GM23338 (cell line): ENCODE measurements around the gene ZHX3. TPM values are rescaled to one million over a fixed set of nuclear protein-coding genes. Genes with fewer than 3 reads are reported as not detected.

Source experiments
- ATAC-seq: fragments of 200-7000 bp; cut with Tn5 transposase; 3 replicates; pipeline ENCODE4 v1.9.1; 2020
- DNase-seq: peaks from one replicate; pipeline ENCODE4 v3.0.0-alpha.2; 2015; ENCODE audit warnings: low spot score
- H2AFZ ChIP-seq: fragments of 200-600 bp; sonication (generic); 2 replicates; pipeline ENCODE4 v1.8.0; 2016; ENCODE audit warnings: antibody characterized with exemption, mild to moderate bottlenecking, moderate library complexity
- H3F3A ChIP-seq: fragments of 200-600 bp; sonication (generic); replicated peaks from 2 replicates; pipeline ENCODE4 v1.8.0; 2017; ENCODE audit warnings: antibody characterized with exemption, mixed run types, low read depth
- H3K27ac ChIP-seq: fragments of 200-600 bp; sonication (generic); 2 replicates; pipeline ENCODE4 v1.6.1; 2016; ENCODE audit warnings: low read depth
- H3K27me3 ChIP-seq: fragments of 200-600 bp; sonication (generic); 2 replicates; pipeline ENCODE4 v1.8.0; 2016; ENCODE audit warnings: mild to moderate bottlenecking, mixed run types, moderate library complexity; ENCODE audit not compliant: insufficient read depth
- H3K36me3 ChIP-seq: fragments of 200-600 bp; sonication (generic); 2 replicates; pipeline ENCODE4 v1.8.0; 2016; ENCODE audit warnings: mild to moderate bottlenecking; ENCODE audit not compliant: insufficient read depth
- H3K4me1 ChIP-seq: fragments of 200-600 bp; sonication (generic); 2 replicates; pipeline ENCODE4 v1.8.0; 2016; ENCODE audit warnings: mild to moderate bottlenecking, moderate library complexity; ENCODE audit not compliant: insufficient read depth
- H3K4me2 ChIP-seq: fragments of 200-600 bp; sonication (generic); 2 replicates; pipeline ENCODE4 v1.7.1; 2017; ENCODE audit warnings: mixed run types
- H3K4me3 ChIP-seq: fragments of 200-600 bp; sonication (generic); 2 replicates; pipeline ENCODE4 v1.6.1; 2016; ENCODE audit warnings: mixed run types
- H3K79me2 ChIP-seq: fragments of 200-600 bp; sonication (generic); replicated peaks from 2 replicates; pipeline ENCODE4 v1.8.0; 2017; ENCODE audit warnings: mild to moderate bottlenecking; ENCODE audit not compliant: insufficient read depth
- H3K9me2 ChIP-seq: fragments of 200-600 bp; sonication (generic); 2 replicates; pipeline ENCODE4 v1.8.0; 2017; ENCODE audit not compliant: insufficient read depth
- H4K20me1 ChIP-seq: fragments of 200-600 bp; sonication (generic); replicated peaks from 2 replicates; pipeline ENCODE4 v1.8.0; 2017; ENCODE audit warnings: mild to moderate bottlenecking; ENCODE audit not compliant: insufficient read depth
- H3K27ac Mint-ChIP-seq: 2 replicates; pipeline ENCODE4 v1.8.0; 2020; ENCODE audit warnings: inconsistent platforms, mild to moderate bottlenecking, moderate library complexity, mixed read lengths
- H3K27me3 Mint-ChIP-seq: 3 replicates; pipeline ENCODE4 v1.8.0; 2022; ENCODE audit warnings: low read depth, mild to moderate bottlenecking, moderate library complexity, mixed read lengths, inconsistent platforms; ENCODE audit not compliant: insufficient read depth, poor library complexity
- H3K36me3 Mint-ChIP-seq: 3 replicates; pipeline ENCODE4 v1.8.0; 2021; ENCODE audit warnings: low read depth, mild to moderate bottlenecking, inconsistent platforms, moderate library complexity, mixed read lengths
- H3K4me1 Mint-ChIP-seq: 3 replicates; pipeline ENCODE4 v1.8.0; 2020; ENCODE audit warnings: mild to moderate bottlenecking, inconsistent platforms, mixed read lengths
- H3K4me3 Mint-ChIP-seq: 3 replicates; pipeline ENCODE4 v1.8.0; 2021; ENCODE audit warnings: moderate library complexity, mild to moderate bottlenecking, inconsistent platforms, mixed read lengths
- H3K9me3 Mint-ChIP-seq: 3 replicates; pipeline ENCODE4 v1.8.0; 2020; ENCODE audit warnings: moderate library complexity, mild to moderate bottlenecking, inconsistent platforms, mixed read lengths
- CREB1 ChIP-seq: fragments of 250-450 bp; sonication (Bioruptor Pico); IDR thresholded peaks from 2 replicates; pipeline ENCODE4 v1.5.0; 2020; ENCODE audit warnings: low read depth, mild to moderate bottlenecking, moderate library complexity
- CTCF ChIP-seq, 2 experiments: fragments of 200-600 bp in 1 of 2; sonication (generic) in 1 of 2; conservative IDR thresholded peaks; 2 replicates each; pipeline versions ENCODE4 v1.5.1 to v1.6.1; 2016 to 2017; ENCODE audit warnings: antibody characterized with exemption in 2 of 2, low read depth in 2 of 2, mild to moderate bottlenecking in 2 of 2, moderate library complexity in 1 of 2
- EZH2 ChIP-seq: fragments of 200-600 bp; sonication (generic); IDR thresholded peaks from one replicate; pipeline ENCODE4 v1.8.0; 2017; ENCODE audit warnings: antibody characterized with exemption, mild to moderate bottlenecking, low read depth; ENCODE audit not compliant: unreplicated experiment
- EZH2phosphoT487 ChIP-seq: fragments of 200-600 bp; sonication (generic); IDR thresholded peaks from one replicate; pipeline ENCODE4 v1.8.1; 2018; ENCODE audit warnings: antibody characterized with exemption; ENCODE audit not compliant: unreplicated experiment
- JUNB ChIP-seq: IDR thresholded peaks from one replicate; pipeline ENCODE4 v1.6.1; 2016; ENCODE audit warnings: antibody characterized with exemption; ENCODE audit not compliant: unreplicated experiment
- NANOG ChIP-seq: IDR thresholded peaks from 2 replicates; pipeline ENCODE4 v1.6.1; 2016; ENCODE audit warnings: antibody characterized with exemption, borderline replicate concordance
- POLR2AphosphoS5 ChIP-seq: IDR thresholded peaks from 2 replicates; pipeline ENCODE4 v1.6.1; 2016; ENCODE audit warnings: antibody characterized with exemption, low read depth
- REST ChIP-seq: IDR thresholded peaks from one replicate; pipeline ENCODE4 v1.6.1; 2018; ENCODE audit warnings: antibody characterized with exemption; ENCODE audit not compliant: unreplicated experiment
- STAT1 ChIP-seq: IDR thresholded peaks from one replicate; pipeline ENCODE4 v1.6.1; 2016; ENCODE audit warnings: antibody characterized with exemption; ENCODE audit not compliant: unreplicated experiment
- ZNF114 ChIP-seq: fragments of 250-450 bp; sonication (Bioruptor Pico); IDR thresholded peaks from 2 replicates; pipeline ENCODE4 v1.5.0; 2020; ENCODE audit warnings: mild to moderate bottlenecking, moderate library complexity
- ZNF331 ChIP-seq: fragments of 250-450 bp; sonication (Bioruptor Pico); IDR thresholded peaks from 2 replicates; pipeline ENCODE4 v1.5.0; 2020; ENCODE audit warnings: low read depth, mild to moderate bottlenecking, moderate library complexity
- polyA plus RNA-seq: library from polyadenylated mRNA; unstranded; fragments of >200 nt; fragmentation: Nextera tagmentation; extraction: Ambion mirVana; gene quantifications from 2 replicates; pipeline ENCODE4 v1.2.1, GENCODE V29; 2016
- total RNA-seq: library from RNA; depleted of rRNA; stranded (reverse); fragments of >200 nt; shearing (Covaris generic); gene quantifications from 2 replicates; pipeline ENCODE4 v1.2.3, GENCODE V29; 2014
- TF ChIP-seq, protein P1 (sequence below): IDR thresholded peaks from 2 replicates; pipeline ENCODE4 v1.6.1; 2016; ENCODE audit warnings: antibody characterized with exemption

Gene ZHX3
- total and polyA plus RNA-seq, 2 experiments from 2014 or later: 1.7 to 2.8 TPM

DNA sequence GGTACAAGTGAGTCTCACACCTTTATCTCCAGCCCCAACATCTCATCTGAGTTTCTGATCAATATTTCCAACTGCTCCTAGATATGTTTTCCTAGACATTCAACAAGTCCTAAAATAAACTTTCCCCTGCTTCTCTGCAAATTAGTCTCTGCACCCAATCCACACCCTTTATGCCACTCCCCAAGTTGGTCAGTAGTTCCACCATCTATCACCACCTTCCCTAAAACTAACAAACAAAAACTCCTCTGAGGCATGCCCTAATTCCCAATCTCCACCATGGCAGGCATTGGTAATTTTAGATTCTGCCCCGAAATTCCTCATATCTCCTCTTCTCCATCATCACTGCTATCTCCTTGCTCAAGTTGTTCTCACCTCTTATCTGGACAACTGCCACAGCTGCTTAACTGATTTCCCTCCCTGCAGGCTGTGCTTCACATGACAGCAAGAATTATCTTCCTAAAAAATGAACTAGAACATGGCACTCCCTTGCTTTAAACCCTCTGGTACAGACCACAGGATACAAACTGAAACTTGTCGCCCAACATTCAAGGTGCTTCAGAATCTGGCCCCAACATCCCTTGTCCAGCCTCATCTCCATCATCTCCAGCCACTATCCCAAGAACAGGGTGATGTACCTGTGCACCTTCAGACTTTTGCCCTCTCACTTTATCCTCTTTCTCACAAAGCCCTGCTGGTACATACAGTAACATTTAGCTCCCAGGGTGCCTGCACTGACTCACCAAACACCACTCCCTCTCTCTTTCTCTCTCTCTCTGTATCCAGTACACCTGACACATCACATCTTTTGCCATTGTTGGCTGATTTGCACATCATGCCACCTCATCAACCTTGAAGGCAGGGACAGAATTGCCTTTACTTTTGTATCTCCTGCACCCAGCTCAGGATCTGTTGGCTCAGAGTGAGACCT, 55.5 kb downstream of the ZHX3 start:
- TF ChIP-seq CREB1 (CRISPR knock-in tag): no peak
- TF ChIP-seq ZNF331 (CRISPR knock-in tag): no peak
- TF ChIP-seq, protein P1, sequence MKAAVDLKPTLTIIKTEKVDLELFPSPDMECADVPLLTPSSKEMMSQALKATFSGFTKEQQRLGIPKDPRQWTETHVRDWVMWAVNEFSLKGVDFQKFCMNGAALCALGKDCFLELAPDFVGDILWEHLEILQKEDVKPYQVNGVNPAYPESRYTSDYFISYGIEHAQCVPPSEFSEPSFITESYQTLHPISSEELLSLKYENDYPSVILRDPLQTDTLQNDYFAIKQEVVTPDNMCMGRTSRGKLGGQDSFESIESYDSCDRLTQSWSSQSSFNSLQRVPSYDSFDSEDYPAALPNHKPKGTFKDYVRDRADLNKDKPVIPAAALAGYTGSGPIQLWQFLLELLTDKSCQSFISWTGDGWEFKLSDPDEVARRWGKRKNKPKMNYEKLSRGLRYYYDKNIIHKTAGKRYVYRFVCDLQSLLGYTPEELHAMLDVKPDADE: no peak
- no peak for TF ChIP-seq JUNB
- TF ChIP-seq EZH2phosphoT487: no peak
- TF ChIP-seq POLR2AphosphoS5: no peak
- no peak for TF ChIP-seq EZH2
- no peak for TF ChIP-seq STAT1
- no peak for TF ChIP-seq REST
- Histone ChIP-seq H3K9me2 (no peaks in the 10 kb centered on the region), H2AFZ (no peak overlapping the region), H3K4me3 (no peak overlapping the region), H3K27ac (no peak overlapping the region), H3F3A (no peaks in the 10 kb centered on the region), H3K36me3 (no peaks in the 10 kb centered on the region), H4K20me1 (no peaks in the 10 kb centered on the region), H3K27me3 (no peaks in the 10 kb centered on the region), H3K4me1 (no peaks in the 10 kb centered on the region), H3K79me2 (no peaks in the 10 kb centered on the region), H3K4me2 (no peak overlapping the region)
- ATAC-seq (no peak), DNase-seq (no peak)
- no peaks in the 10 kb centered on the region for H3K27me3 Mint-ChIP-seq
- H3K9me3 Mint-ChIP-seq: no peaks in the 10 kb centered on the region
- H3K36me3 Mint-ChIP-seq: no peaks in the 10 kb centered on the region
- H3K27ac Mint-ChIP-seq: no peak overlapping the region
- no peak overlapping the region for H3K4me3 Mint-ChIP-seq
- no peaks in the 10 kb centered on the region for H3K4me1 Mint-ChIP-seq

DNA sequence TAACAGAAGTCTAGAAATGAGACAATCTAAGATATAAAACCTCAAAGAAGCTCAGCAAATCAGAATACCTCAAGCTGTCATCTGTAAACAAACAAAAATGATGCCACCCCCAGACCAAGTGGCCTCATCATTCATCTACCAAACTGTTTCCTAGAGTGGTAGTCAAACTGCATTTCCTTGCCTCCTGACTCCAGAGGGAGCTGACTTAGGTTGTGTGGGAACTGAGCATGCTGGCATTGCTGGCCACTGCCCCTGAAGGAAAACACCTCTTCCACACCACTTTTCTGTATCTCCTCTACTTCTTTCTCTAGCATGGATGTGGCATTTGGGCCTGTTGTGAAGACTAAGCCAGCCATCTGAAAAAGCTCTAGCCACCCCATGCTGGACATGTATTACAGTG, 56.3 kb downstream of the ZHX3 start:
- DNase-seq: no peak
- no peaks in the 10 kb centered on the region for H3K79me2 ChIP-seq
- no peaks in the 10 kb centered on the region for H3K36me3 Mint-ChIP-seq
- TF ChIP-seq EZH2 (no peak), NANOG (no peak), ZNF114 (CRISPR knock-in tag) (no peak), REST (no peak), STAT1 (no peak), CREB1 (CRISPR knock-in tag) (no peak), CTCF (conservative IDR thresholded peaks at IDR 0.05; ENCODE audit: low read depth in 2 of 2) (no peak), JUNB (no peak), EZH2phosphoT487 (no peak)

More for the DNA sequence above, 56.3 kb downstream of the ZHX3 start:
- ATAC-seq: peak; percentile 48
- no peaks in the 10 kb centered on the region for H4K20me1 ChIP-seq
- no peaks in the 10 kb centered on the region for H3K9me2 ChIP-seq
- no peaks in the 10 kb centered on the region for H3F3A ChIP-seq
- no peaks in the 10 kb centered on the region for H3K4me1 Mint-ChIP-seq
- no peak overlapping the region for H3K27ac ChIP-seq
- no peaks in the 10 kb centered on the region for H3K27me3 Mint-ChIP-seq
- H3K36me3 ChIP-seq: no peaks in the 10 kb centered on the region
- H3K9me3 Mint-ChIP-seq: no peaks in the 10 kb centered on the region
- H3K4me3 ChIP-seq: no peak overlapping the region
- no peak overlapping the region for H3K4me2 ChIP-seq
- no peak overlapping the region for H3K27ac Mint-ChIP-seq
- H3K4me3 Mint-ChIP-seq: no peak overlapping the region
- H3K4me1 ChIP-seq: no peaks in the 10 kb centered on the region
- H2AFZ ChIP-seq: no peak overlapping the region
- H3K27me3 ChIP-seq: no peaks in the 10 kb centered on the region
